ENCODE data around the gene EML3. TPM values are rescaled to one million over a fixed set of nuclear protein-coding genes. Genes with fewer than 3 reads are reported as not detected.
"Not testable (repeated sequence)": the region's sequence is repeated elsewhere in the genome, so short reads cannot be mapped to it uniquely, and the experiment has no call there.

EML3 gene, protein sequence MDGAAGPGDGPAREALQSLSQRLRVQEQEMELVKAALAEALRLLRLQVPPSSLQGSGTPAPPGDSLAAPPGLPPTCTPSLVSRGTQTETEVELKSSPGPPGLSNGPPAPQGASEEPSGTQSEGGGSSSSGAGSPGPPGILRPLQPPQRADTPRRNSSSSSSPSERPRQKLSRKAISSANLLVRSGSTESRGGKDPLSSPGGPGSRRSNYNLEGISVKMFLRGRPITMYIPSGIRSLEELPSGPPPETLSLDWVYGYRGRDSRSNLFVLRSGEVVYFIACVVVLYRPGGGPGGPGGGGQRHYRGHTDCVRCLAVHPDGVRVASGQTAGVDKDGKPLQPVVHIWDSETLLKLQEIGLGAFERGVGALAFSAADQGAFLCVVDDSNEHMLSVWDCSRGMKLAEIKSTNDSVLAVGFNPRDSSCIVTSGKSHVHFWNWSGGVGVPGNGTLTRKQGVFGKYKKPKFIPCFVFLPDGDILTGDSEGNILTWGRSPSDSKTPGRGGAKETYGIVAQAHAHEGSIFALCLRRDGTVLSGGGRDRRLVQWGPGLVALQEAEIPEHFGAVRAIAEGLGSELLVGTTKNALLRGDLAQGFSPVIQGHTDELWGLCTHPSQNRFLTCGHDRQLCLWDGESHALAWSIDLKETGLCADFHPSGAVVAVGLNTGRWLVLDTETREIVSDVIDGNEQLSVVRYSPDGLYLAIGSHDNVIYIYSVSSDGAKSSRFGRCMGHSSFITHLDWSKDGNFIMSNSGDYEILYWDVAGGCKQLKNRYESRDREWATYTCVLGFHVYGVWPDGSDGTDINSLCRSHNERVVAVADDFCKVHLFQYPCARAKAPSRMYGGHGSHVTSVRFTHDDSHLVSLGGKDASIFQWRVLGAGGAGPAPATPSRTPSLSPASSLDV
- total RNA-seq, result 29.7 and 31.8 TPM in 2 replicates

DNA sequence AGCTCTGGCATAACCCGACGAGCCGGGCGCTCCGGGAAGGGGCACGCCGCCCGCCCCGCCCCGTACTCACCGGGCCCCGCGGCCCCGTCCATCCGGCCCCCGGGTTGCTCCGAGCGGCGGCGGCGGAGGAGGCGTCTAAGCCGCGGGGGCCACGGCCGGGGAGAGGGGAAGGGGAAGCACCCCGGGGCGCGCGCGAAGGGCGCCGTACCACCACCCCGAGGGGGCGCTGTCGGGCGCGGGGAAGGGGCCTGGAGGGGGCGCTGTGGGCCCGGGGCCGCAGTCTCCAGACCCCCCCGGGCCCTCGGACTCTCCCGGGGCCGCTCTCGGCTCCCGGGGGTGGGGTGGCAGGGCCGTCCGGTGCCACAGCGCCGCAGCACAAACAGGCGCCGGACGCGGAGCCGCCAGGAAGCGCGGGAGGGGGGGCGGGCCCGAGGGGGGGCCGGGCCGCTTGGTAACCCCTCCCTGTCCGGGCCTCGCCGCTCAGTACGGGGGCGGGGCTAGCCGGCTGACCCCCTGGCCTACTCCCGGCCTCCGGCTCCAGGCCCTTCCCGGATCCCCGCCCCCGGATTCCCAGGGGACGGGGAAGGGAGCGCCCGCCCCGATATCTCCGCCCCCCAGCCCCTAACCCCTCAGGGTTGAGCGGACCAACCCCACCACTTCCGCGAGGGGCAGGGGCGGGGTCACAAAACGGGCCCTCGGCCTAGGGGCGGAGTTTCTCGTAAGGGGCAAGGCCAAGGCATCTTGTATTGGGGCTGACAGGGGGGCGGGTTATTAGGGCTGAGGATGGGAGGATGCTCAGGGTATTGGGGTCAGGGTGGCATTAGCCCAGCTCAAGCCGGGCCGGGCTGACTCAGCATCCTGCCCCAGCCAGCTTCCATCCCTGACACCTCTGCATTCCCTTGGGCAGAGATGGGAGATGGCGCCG is at the start of gene EML3, which contains the start of gene ROM1:
Gene EML3, minus strand, starts transcription at position 410 of the 925 bp plus-strand sequence. Its CDS starts 318 bp downstream, at position 92.
Gene ROM1, plus strand, starts transcription at position 892 of the 925 bp plus-strand sequence. Its CDS starts 25 bp downstream, at position 917.
- TF ChIP-seq, protein P1, sequence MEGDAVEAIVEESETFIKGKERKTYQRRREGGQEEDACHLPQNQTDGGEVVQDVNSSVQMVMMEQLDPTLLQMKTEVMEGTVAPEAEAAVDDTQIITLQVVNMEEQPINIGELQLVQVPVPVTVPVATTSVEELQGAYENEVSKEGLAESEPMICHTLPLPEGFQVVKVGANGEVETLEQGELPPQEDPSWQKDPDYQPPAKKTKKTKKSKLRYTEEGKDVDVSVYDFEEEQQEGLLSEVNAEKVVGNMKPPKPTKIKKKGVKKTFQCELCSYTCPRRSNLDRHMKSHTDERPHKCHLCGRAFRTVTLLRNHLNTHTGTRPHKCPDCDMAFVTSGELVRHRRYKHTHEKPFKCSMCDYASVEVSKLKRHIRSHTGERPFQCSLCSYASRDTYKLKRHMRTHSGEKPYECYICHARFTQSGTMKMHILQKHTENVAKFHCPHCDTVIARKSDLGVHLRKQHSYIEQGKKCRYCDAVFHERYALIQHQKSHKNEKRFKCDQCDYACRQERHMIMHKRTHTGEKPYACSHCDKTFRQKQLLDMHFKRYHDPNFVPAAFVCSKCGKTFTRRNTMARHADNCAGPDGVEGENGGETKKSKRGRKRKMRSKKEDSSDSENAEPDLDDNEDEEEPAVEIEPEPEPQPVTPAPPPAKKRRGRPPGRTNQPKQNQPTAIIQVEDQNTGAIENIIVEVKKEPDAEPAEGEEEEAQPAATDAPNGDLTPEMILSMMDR (conservative IDR thresholded peaks at IDR 0.05; ENCODE audit: low read depth, low read length), result peak; percentile 80
- H3K4me3 ChIP-seq (ENCODE audit: low read depth, low read length), result peak within 1 kb of the TSS; percentile 72
- DNase-seq (ENCODE audit: low read depth), result no peak

GRCh38 chr11:62656796-62657429 is 44.3 kb upstream of the EML3 start:
- TF ChIP-seq, protein P1 (conservative IDR thresholded peaks at IDR 0.05; ENCODE audit: low read depth, low read length), result no peak
- H3K4me3 ChIP-seq (ENCODE audit: low read depth, low read length), result no peak overlapping the region
- DNase-seq (ENCODE audit: low read depth), result no peak

DNA sequence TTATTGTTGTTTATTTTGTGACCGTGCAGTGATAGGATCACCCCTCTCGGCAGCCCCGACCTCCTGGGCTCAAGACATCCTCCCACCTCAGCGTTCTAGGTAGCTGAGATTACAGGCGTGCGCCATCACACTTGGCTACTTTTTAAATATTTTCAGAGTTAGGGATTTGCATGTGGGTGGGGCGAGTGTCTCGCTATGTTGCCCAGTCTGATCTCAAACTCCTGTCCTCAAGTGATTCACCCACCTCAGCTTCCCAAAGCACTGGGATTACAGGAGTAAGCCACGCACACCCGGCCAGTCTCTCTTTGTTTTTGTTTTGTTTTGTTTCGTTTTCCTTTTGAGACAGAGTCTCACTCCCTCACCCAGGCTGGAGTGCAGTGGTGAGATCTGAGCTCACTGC is 41.7 kb upstream of the EML3 start:
- TF ChIP-seq, protein P1 (conservative IDR thresholded peaks at IDR 0.05; ENCODE audit: low read depth, low read length), result no peak
- no peak overlapping the region for H3K4me3 ChIP-seq (ENCODE audit: low read depth, low read length)
- DNase-seq (ENCODE audit: low read depth), result no peak

- H3K4me3 ChIP-seq (ENCODE audit: low read depth, low read length), result peak overlapping the region; percentile 72
- TF ChIP-seq, protein P1 (conservative IDR thresholded peaks at IDR 0.05; ENCODE audit: low read depth, low read length), result no peak
- DNase-seq (ENCODE audit: low read depth), result no peak
Measured at GRCh38 chr11:62652161-62653006, 39.8 kb upstream of the EML3 start.

GRCh38 chr11:62650283-62650682 is 37.7 kb upstream of the EML3 start:
- not testable (repeated sequence) for H3K4me3 ChIP-seq (ENCODE audit: low read depth, low read length); DNase-seq (ENCODE audit: low read depth)

GRCh38 chr11:62649486-62649885 is 36.9 kb upstream of the EML3 start:
- TF ChIP-seq, protein P1 (conservative IDR thresholded peaks at IDR 0.05; ENCODE audit: low read depth, low read length), result no peak
- DNase-seq (ENCODE audit: low read depth), result no peak
- no peak overlapping the region for H3K4me3 ChIP-seq (ENCODE audit: low read depth, low read length)

All from epithelial cell of proximal tubule (primary cell).